WTC11 (cell line): Measurements from ENCODE around the gene ANKRD33B. TPM values are rescaled to one million over a fixed set of nuclear protein-coding genes. Genes with fewer than 3 reads are reported as not detected.

Experiments used
- ATAC-seq: fragments of 200-7000 bp; cut with Tn5 transposase; 2 replicates; pipeline ENCODE4 v1.10.0; 2021; ENCODE audit warnings: mild to moderate bottlenecking, moderate library complexity
- CTCF ChIA-PET: fragments of 300-600 bp; sonication (Branson Sonifier 250); formaldehyde crosslinking; loops from one replicate; lab custom pipeline; 2021; ENCODE audit warnings: antibody characterized with exemption; lab: Charles Lee
- POLR2A ChIA-PET: fragments of 350-600 bp; sonication (Branson Sonifier 250); formaldehyde crosslinking; loops from one replicate; lab custom pipeline; 2021; ENCODE audit warnings: antibody characterized with exemption; lab: Charles Lee
- DNase-seq: peaks from one replicate; pipeline ENCODE4 v3.0.0; 2021; ENCODE audit warnings: low spot score
- H3K27ac Mint-ChIP-seq: 2 replicates; pipeline ENCODE4 v1.8.0; 2021; ENCODE audit warnings: mixed read lengths
- H3K27me3 Mint-ChIP-seq: 2 replicates; pipeline ENCODE4 v1.8.0; 2021; ENCODE audit warnings: low read depth, mild to moderate bottlenecking, moderate library complexity, mixed read lengths
- H3K36me3 Mint-ChIP-seq: 2 replicates; pipeline ENCODE4 v1.8.0; 2021; ENCODE audit warnings: mixed read lengths
- H3K4me1 Mint-ChIP-seq: 2 replicates; pipeline ENCODE4 v1.8.0; 2022; ENCODE audit warnings: mixed read lengths
- H3K4me3 Mint-ChIP-seq: 2 replicates; pipeline ENCODE4 v1.8.0; 2021; ENCODE audit warnings: mild to moderate bottlenecking, moderate library complexity, mixed read lengths
- H3K9me3 Mint-ChIP-seq: 2 replicates; pipeline ENCODE4 v1.8.0; 2021; ENCODE audit warnings: mixed read lengths
- CBFB ChIP-seq: sonication (generic); formaldehyde crosslinking; IDR thresholded peaks from 2 replicates; pipeline ENCODE4 v1.8.1; 2022; ENCODE audit warnings: mild to moderate bottlenecking, low read depth, missing genetic modification reagents
- CREM ChIP-seq: sonication (generic); formaldehyde crosslinking; IDR thresholded peaks from 2 replicates; pipeline ENCODE4 v1.8.1; 2022; ENCODE audit warnings: mild to moderate bottlenecking, missing genetic modification reagents, moderate library complexity
- ELF4 ChIP-seq: sonication (generic); formaldehyde crosslinking; IDR thresholded peaks from 2 replicates; pipeline ENCODE4 v1.8.1; 2022; ENCODE audit warnings: low read depth, mild to moderate bottlenecking, moderate library complexity, missing genetic modification reagents
- ESRRA ChIP-seq: sonication (generic); formaldehyde crosslinking; IDR thresholded peaks from 2 replicates; pipeline ENCODE4 v1.8.1; 2022; ENCODE audit warnings: mild to moderate bottlenecking, missing genetic modification reagents, borderline replicate concordance
- FOXK1 ChIP-seq: sonication (generic); formaldehyde crosslinking; IDR thresholded peaks from 2 replicates; pipeline ENCODE4 v1.8.0; 2022; ENCODE audit warnings: mild to moderate bottlenecking, moderate library complexity, missing genetic modification reagents
- GABPB1 ChIP-seq: sonication (generic); formaldehyde crosslinking; IDR thresholded peaks from 2 replicates; pipeline ENCODE4 v1.8.1; 2023; ENCODE audit warnings: mild to moderate bottlenecking, missing genetic modification reagents
- IRF2 ChIP-seq: sonication (generic); formaldehyde crosslinking; IDR thresholded peaks from 2 replicates; pipeline ENCODE4 v1.8.0; 2022; ENCODE audit warnings: low read depth, missing genetic modification reagents, borderline replicate concordance
- JUN ChIP-seq: sonication (generic); formaldehyde crosslinking; IDR thresholded peaks from 2 replicates; pipeline ENCODE4 v1.8.0; 2023; ENCODE audit warnings: mild to moderate bottlenecking, missing genetic modification reagents
- KAT7 ChIP-seq: sonication (generic); formaldehyde crosslinking; IDR thresholded peaks from 2 replicates; pipeline ENCODE4 v1.8.1; 2023; ENCODE audit warnings: missing genetic modification reagents, mild to moderate bottlenecking, borderline replicate concordance
- MYBL2 ChIP-seq: sonication (generic); formaldehyde crosslinking; IDR thresholded peaks from 2 replicates; pipeline ENCODE4 v1.8.1; 2023; ENCODE audit warnings: mild to moderate bottlenecking, moderate library complexity, missing genetic modification reagents
- NFYB ChIP-seq: sonication (generic); formaldehyde crosslinking; conservative IDR thresholded peaks from 2 replicates; pipeline ENCODE4 v1.8.0; 2022; ENCODE audit warnings: low read depth, missing genetic modification reagents
- NR1H2 ChIP-seq: sonication (generic); formaldehyde crosslinking; IDR thresholded peaks from 2 replicates; pipeline ENCODE4 v1.9.0; 2021; ENCODE audit warnings: mild to moderate bottlenecking, moderate library complexity, missing genetic modification reagents
- TEAD4 ChIP-seq: sonication (generic); formaldehyde crosslinking; IDR thresholded peaks from 2 replicates; pipeline ENCODE4 v1.8.0; 2022; ENCODE audit warnings: mild to moderate bottlenecking, missing genetic modification reagents
- ZNF396 ChIP-seq: fragments of 250-450 bp; sonication (Bioruptor Pico); IDR thresholded peaks from 2 replicates; pipeline ENCODE4 v1.8.0; 2021; ENCODE audit warnings: mild to moderate bottlenecking, moderate library complexity, borderline replicate concordance
- total RNA-seq: library from RNA; stranded (reverse); gene quantifications from 3 replicates; pipeline ENCODE4 v1.2.3, GENCODE V29; 2021
- TF ChIP-seq, protein P1 (sequence below): sonication (generic); formaldehyde crosslinking; IDR thresholded peaks from 2 replicates; pipeline ENCODE4 v1.8.1; 2023; ENCODE audit warnings: mild to moderate bottlenecking, missing genetic modification reagents
- TF ChIP-seq, protein P2 (sequence below): sonication (generic); formaldehyde crosslinking; IDR thresholded peaks from 2 replicates; pipeline ENCODE4 v1.8.0; 2023; ENCODE audit warnings: mild to moderate bottlenecking, missing genetic modification reagents
- TF ChIP-seq, protein P3 (sequence below): sonication (generic); formaldehyde crosslinking; conservative IDR thresholded peaks from 2 replicates; pipeline ENCODE4 v1.8.1; 2023; ENCODE audit warnings: mild to moderate bottlenecking, low read depth, missing genetic modification reagents, moderate library complexity
- TF ChIP-seq, protein P4 (sequence below): sonication (generic); formaldehyde crosslinking; IDR thresholded peaks from 2 replicates; pipeline ENCODE4 v1.8.0; 2022; ENCODE audit warnings: mild to moderate bottlenecking, missing genetic modification reagents

The ANKRD33B gene
- total RNA-seq, 1 experiment from 2014 or later, result 9.2 TPM

DNA sequence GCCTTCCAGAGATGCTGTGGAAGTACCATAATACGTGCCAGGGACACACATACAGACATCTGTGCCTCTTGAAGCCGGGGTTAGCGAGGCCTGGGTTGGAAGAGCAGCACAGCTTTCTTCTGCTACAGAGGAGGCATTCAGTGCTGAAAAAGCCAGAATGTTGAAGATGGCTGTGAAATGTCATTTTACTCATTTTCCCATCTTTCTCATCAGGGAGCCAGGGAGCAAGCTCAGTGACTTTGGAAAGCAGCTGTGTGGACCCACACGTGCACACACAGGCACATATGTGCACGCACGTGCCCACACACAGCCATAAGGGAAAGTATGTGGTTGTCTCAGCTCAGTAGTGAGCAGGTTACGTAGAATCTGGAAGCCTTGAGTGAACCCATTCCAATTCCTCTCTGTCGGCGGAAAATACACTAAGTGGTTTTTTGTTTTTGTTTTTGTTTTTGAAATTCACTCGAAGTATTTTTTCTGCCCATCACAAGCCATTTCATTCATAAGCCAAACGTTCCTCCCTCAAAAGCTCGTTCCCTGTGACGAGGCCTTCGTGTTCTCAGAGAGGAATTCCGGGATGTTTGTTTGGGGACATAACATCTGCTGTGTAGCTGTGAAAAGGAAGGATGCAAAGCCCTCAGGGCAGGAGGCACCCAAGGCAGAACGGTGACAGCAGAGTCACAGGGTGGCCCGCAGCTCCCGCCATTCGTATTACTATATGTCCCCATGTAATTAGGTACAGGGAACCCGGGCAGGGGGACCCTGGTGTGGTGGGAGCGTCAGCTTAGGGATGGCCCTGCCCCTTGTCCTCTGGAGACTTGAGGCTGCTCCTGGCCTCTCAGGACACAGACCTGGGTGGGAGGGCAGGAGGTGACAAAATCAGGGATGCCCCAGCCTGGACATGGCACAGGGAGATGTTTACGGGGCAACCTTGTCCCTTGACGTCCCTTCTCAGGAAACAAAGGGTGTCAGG lies 29.0 kb upstream of the ANKRD33B start:
- no peak overlapping the region for H3K4me3 Mint-ChIP-seq
- no peak for TF ChIP-seq CBFB (CRISPR knock-in tag)
- TF ChIP-seq NR1H2 (CRISPR knock-in tag), result no peak
- TF ChIP-seq FOXK1 (CRISPR knock-in tag), result no peak
- TF ChIP-seq, protein P1, sequence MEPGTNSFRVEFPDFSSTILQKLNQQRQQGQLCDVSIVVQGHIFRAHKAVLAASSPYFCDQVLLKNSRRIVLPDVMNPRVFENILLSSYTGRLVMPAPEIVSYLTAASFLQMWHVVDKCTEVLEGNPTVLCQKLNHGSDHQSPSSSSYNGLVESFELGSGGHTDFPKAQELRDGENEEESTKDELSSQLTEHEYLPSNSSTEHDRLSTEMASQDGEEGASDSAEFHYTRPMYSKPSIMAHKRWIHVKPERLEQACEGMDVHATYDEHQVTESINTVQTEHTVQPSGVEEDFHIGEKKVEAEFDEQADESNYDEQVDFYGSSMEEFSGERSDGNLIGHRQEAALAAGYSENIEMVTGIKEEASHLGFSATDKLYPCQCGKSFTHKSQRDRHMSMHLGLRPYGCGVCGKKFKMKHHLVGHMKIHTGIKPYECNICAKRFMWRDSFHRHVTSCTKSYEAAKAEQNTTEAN (CRISPR knock-in tag), result no peak
- no peak for TF ChIP-seq KAT7 (CRISPR knock-in tag)
- TF ChIP-seq, protein P2, sequence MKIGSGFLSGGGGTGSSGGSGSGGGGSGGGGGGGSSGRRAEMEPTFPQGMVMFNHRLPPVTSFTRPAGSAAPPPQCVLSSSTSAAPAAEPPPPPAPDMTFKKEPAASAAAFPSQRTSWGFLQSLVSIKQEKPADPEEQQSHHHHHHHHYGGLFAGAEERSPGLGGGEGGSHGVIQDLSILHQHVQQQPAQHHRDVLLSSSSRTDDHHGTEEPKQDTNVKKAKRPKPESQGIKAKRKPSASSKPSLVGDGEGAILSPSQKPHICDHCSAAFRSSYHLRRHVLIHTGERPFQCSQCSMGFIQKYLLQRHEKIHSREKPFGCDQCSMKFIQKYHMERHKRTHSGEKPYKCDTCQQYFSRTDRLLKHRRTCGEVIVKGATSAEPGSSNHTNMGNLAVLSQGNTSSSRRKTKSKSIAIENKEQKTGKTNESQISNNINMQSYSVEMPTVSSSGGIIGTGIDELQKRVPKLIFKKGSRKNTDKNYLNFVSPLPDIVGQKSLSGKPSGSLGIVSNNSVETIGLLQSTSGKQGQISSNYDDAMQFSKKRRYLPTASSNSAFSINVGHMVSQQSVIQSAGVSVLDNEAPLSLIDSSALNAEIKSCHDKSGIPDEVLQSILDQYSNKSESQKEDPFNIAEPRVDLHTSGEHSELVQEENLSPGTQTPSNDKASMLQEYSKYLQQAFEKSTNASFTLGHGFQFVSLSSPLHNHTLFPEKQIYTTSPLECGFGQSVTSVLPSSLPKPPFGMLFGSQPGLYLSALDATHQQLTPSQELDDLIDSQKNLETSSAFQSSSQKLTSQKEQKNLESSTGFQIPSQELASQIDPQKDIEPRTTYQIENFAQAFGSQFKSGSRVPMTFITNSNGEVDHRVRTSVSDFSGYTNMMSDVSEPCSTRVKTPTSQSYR (CRISPR knock-in tag), result no peak
- TF ChIP-seq IRF2 (CRISPR knock-in tag), result no peak
- no peak for TF ChIP-seq ELF4 (CRISPR knock-in tag)
- TF ChIP-seq JUN (CRISPR knock-in tag), result no peak
- no peaks in the 10 kb centered on the region for H3K9me3 Mint-ChIP-seq
- DNase-seq (no peak), ATAC-seq (no peak)
- H3K27me3 Mint-ChIP-seq, result peaks cover 12% of the 10 kb centered on the region
- ChIA-PET CTCF (interaction anchor here (0.9 to 1.1 kb wide), 2 partner anchors 16 to 36 kb away, joined by 3 read pairs; no protein-coding TSS in a partner anchor), POLR2A (no interaction called here)
- H3K27ac Mint-ChIP-seq, result no peak overlapping the region
- H3K36me3 Mint-ChIP-seq, result no peaks in the 10 kb centered on the region
- peaks cover 9% of the 10 kb centered on the region for H3K4me1 Mint-ChIP-seq

DNA sequence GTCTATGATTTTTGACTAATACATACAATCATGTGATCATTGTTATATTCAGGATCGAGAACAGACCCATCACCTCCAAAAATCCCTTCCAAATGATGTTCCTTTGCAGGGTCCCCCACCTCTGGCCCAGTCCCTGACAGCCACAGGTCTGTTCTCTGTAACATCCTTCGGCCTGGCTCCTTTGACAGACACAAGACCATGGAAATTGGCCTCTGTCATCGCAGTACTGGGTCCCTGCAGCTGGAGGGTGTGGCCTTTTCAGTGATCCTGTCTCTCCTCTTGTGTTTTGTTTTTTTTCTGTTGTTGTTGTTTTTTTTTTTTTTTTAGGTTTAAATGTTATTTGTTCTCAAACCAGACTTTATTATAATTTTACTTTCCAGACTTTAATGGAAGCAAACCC lies 27.4 kb upstream of the ANKRD33B start:
- peaks cover 12% of the 10 kb centered on the region for H3K27me3 Mint-ChIP-seq
- H3K27ac Mint-ChIP-seq, result no peak overlapping the region
- TF ChIP-seq ZNF396, result no peak
- TF ChIP-seq ESRRA (CRISPR knock-in tag), result no peak
- TF ChIP-seq NFYB, result no peak
- no peak for TF ChIP-seq TEAD4 (CRISPR knock-in tag)
- TF ChIP-seq, protein P3, sequence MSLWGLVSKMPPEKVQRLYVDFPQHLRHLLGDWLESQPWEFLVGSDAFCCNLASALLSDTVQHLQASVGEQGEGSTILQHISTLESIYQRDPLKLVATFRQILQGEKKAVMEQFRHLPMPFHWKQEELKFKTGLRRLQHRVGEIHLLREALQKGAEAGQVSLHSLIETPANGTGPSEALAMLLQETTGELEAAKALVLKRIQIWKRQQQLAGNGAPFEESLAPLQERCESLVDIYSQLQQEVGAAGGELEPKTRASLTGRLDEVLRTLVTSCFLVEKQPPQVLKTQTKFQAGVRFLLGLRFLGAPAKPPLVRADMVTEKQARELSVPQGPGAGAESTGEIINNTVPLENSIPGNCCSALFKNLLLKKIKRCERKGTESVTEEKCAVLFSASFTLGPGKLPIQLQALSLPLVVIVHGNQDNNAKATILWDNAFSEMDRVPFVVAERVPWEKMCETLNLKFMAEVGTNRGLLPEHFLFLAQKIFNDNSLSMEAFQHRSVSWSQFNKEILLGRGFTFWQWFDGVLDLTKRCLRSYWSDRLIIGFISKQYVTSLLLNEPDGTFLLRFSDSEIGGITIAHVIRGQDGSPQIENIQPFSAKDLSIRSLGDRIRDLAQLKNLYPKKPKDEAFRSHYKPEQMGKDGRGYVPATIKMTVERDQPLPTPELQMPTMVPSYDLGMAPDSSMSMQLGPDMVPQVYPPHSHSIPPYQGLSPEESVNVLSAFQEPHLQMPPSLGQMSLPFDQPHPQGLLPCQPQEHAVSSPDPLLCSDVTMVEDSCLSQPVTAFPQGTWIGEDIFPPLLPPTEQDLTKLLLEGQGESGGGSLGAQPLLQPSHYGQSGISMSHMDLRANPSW (CRISPR knock-in tag), result no peak
- TF ChIP-seq JUN (CRISPR knock-in tag), result no peak
- TF ChIP-seq, protein P4, sequence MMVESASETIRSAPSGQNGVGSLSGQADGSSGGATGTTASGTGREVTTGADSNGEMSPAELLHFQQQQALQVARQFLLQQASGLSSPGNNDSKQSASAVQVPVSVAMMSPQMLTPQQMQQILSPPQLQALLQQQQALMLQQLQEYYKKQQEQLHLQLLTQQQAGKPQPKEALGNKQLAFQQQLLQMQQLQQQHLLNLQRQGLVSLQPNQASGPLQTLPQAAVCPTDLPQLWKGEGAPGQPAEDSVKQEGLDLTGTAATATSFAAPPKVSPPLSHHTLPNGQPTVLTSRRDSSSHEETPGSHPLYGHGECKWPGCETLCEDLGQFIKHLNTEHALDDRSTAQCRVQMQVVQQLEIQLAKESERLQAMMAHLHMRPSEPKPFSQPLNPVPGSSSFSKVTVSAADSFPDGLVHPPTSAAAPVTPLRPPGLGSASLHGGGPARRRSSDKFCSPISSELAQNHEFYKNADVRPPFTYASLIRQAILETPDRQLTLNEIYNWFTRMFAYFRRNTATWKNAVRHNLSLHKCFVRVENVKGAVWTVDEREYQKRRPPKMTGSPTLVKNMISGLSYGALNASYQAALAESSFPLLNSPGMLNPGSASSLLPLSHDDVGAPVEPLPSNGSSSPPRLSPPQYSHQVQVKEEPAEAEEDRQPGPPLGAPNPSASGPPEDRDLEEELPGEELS, result no peak
- TF ChIP-seq MYBL2, result no peak
- no peak for TF ChIP-seq GABPB1 (CRISPR knock-in tag)
- no peak for TF ChIP-seq CREM
- H3K36me3 Mint-ChIP-seq, result no peaks in the 10 kb centered on the region
- ChIA-PET POLR2A (no interaction called here), CTCF (no interaction called here)
- DNase-seq (no peak), ATAC-seq (no peak)
- no peak overlapping the region for H3K4me3 Mint-ChIP-seq
- no peaks in the 10 kb centered on the region for H3K9me3 Mint-ChIP-seq
- H3K4me1 Mint-ChIP-seq, result peaks cover 9% of the 10 kb centered on the region
